Eye (tissue), 1 donor: ENCODE measurements around the gene MAGEB3.
"Not testable (repeated sequence)": the region's sequence is repeated elsewhere in the genome, so short reads cannot be mapped to it uniquely, and the experiment has no call there.

Experiments
- DNase-seq: peaks from one replicate; pipeline ENCODE4 v3.0.0-alpha.2; 2015

The MAGEB3 gene, protein sequence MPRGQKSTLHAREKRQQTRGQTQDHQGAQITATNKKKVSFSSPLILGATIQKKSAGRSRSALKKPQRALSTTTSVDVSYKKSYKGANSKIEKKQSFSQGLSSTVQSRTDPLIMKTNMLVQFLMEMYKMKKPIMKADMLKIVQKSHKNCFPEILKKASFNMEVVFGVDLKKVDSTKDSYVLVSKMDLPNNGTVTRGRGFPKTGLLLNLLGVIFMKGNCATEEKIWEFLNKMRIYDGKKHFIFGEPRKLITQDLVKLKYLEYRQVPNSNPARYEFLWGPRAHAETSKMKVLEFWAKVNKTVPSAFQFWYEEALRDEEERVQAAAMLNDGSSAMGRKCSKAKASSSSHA

DNA sequence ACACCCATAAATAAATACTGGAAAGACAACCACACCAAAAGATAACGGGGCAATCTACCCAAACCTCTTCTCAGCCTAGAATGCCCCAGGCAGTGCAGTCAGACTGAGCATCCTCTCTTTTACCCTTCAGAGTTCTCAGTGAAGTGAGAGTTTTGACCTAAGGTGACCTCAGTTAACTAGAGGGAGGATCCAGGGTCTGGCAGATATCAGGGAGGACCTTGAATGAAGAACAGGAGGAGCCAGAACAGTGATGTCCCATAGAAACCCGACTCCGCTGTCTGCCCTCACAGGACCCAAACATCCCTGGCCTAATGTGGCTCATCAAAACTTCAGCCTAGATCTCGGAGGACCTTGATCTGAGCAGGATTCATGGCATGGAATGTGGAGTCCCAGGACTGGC, at the start of gene MAGEB3:
MAGEB3 (plus strand) TSS at position 263 of the 400 bp plus-strand sequence. CDS start 5,268 bp downstream, outside the sequence.
- no peak for DNase-seq

- no peak for DNase-seq
Measured at GRCh38 chrX:30181353-30181752, 49.1 kb upstream of the MAGEB3 start.

DNA sequence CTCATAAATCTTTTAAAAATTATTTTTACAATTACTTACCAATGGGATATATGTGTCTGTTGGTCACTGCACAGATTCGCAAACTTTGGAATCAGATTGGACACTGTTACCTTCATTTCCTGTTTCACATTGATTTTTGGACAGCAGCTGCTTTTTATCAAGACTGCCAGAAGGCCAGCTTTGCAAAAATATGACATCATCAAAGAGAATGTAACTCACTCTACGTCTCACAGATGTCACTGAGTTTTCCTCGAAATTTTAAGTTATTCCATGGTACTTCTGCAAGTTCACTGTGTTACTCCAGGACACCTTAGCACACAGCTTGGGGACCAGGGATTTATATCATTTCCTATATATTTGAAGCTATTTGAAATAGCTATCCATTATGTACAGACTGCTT, 46.9 kb upstream of the MAGEB3 start:
- no peak for DNase-seq

- DNase-seq = no peak
Measured at GRCh38 chrX:30190426-30190825, 40.0 kb upstream of the MAGEB3 start.

- DNase-seq = not testable (repeated sequence)
Measured at GRCh38 chrX:30193910-30194309, 36.5 kb upstream of the MAGEB3 start.

GRCh38 chrX:30196322-30196721, 34.1 kb upstream of the MAGEB3 start:
- DNase-seq = peak; percentile 5

DNA sequence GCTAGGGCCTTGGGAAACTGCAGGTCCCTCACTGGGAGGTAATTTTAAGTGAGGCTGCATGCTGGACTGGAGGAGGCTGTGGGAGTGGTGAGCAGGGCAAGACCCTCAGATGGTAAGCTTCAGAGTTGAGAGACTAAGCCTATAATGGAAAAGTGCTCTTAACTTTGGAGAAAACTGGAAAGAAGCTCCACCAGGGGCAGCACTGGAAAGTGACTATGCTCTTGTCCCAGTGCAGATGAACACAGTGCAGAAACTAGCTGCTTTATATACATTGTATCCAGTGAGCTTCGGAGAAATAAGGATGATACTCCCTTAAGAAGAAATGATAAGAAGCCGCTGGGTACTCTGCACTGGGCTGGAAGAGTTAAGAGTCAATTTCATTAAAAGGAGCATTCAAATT, 18.3 kb upstream of the MAGEB3 start:
- DNase-seq = no peak

DNA sequence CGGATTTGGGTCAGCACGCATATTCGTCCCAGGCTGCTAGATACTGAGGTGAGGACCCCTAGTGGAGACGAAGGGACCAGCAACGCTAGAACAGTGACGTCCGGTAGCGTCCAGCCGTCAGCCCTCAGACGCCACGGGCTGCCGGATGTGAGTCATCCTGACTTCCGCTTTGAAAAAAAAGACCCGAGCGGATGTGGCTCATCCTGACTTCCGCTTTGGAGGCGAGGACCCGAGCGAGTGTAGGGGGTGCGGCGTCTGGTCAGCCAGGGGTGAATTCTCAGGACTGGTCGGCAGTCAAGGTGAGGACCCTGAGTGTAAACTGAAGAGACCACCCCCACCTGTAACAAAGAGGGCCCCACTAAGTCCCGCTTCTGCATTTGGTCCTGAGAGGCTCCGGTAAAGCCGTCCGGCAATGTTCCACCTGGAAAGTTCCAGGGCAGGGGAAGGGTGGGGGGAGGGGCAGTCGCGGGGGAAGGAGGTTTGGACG, 15.1 kb upstream of the MAGEB3 start, which contains the start of gene MAGEB2:
MAGEB2 (plus strand) TSS at position 207 of the 487 bp plus-strand sequence. CDS start 3,018 bp downstream, outside the sequence.
- DNase-seq = no peak

DNA sequence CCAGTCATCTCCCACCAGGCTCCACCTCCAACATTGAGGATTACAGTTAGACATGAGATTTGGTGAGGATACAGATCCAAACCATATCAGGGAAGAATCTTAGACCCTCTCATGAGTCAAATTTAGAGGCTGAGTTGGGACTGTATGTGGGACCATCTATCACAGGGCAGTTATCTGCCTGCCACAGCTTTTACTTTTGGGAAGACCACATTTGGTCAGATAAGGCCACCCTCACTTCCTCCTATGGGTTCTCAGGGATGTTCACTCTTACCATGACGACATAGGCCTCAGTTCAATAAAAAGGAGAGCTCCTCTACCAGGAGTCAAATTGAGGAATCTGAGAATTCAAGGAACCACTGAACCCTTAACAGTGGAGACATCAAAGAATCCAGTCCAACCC, 13.0 kb upstream of the MAGEB3 start:
- no peak for DNase-seq

DNA sequence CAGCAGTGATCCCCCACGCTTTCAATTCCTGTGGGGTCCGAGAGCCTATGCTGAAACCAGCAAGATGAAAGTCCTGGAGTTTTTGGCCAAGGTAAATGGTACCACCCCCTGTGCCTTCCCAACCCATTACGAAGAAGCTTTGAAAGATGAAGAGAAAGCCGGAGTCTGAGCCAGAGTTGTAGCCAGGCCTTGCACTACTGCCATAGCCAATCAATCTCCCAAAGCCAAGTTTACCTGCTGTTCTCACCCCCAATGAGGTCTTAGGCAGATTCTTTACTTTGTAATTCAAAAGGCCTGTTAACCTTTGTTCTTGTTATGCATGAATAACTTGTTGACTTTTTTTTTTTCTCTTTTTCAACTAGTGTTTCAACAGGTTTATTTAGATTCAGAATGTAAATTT, 11.1 kb upstream of the MAGEB3 start:
- no peak for DNase-seq

- DNase-seq = no peak
Measured at GRCh38 chrX:30220661-30221060, 9.8 kb upstream of the MAGEB3 start.

GRCh38 chrX:30224536-30224935, 5.9 kb upstream of the MAGEB3 start:
- DNase-seq = no peak

GRCh38 chrX:30228526-30228925, 1.9 kb upstream of the MAGEB3 start:
- peak; percentile 17 for DNase-seq

DNA sequence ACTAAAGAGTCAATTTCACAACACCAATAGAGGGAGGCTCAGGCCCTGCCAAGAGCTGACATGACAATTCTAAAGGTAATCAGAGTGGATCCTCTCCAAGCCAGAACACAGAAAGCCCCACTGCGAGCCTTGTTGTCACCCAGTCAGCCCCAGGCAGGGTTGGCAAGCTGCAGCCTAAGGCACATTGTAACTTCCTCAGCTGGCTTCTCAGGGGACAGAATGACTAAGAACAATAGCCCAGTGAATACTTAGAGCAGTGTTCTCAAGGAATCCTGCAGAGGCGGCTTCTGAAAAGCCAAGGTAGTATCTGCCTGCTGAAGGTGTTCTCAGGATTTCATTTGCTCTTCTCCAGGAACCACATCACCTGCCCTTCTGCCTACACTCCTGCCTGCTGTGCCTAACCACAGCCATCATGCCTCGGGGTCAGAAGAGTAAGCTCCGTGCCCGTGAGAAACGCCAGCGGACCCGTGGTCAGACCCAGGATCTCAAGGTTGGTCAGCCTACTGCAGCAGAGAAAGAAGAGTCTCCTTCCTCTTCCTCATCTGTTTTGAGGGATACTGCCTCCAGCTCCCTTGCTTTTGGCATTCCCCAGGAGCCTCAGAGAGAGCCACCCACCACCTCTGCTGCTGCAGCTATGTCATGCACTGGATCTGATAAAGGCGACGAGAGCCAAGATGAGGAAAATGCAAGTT, 11.4 kb downstream of the MAGEB3 start, which contains the start of gene MAGEB4:
MAGEB4 (plus strand) TSS at position 277 of the 692 bp plus-strand sequence; CDS start at position 413, 136 bp downstream.
- DNase-seq = no peak

DNA sequence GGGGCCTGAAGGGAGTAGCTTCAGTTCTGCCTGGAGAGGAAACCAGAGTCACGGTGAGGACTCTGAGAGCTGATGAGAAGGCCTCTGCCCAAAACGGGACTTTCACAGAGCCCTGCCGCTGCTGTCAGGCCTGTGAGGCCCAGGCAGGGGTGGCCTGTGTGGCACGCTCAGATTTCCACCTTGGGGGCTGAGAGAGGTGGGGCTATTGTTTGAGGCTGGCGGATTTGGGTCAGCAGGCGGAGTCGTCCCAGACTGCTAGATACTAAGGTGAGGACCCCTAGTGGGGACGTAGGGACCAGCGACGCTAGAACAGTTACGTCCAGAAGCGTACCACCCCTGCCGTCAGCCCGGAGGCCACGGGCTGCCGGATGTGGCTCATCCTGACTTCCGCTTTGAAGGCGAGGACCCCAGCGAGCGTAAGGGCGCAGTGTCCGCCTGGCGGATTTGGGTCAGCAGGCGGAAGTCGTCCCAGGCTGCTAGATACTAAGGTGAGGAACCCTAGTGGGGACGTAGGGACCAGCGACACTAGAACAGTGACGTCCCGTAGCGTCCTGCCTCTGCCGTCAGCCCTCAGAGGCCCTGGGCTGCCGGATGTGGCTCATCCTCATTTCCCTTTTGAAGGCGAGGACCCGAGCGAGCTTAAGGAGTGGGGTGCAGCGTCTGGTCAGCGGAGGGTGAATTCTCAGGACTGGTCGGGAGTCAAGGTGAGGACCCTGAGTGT, 16.5 kb downstream of the MAGEB3 start, which contains the start of gene MAGEB1:
MAGEB1 (plus strand) TSS at position 378 of the 721 bp plus-strand sequence. CDS start 3,348 bp downstream, outside the sequence.
- DNase-seq = no peak

GRCh38 chrX:30248854-30249253, 18.4 kb downstream of the MAGEB3 start:
- no peak for DNase-seq

GRCh38 chrX:30253257-30253656, 22.8 kb downstream of the MAGEB3 start:
- DNase-seq = no peak

DNA sequence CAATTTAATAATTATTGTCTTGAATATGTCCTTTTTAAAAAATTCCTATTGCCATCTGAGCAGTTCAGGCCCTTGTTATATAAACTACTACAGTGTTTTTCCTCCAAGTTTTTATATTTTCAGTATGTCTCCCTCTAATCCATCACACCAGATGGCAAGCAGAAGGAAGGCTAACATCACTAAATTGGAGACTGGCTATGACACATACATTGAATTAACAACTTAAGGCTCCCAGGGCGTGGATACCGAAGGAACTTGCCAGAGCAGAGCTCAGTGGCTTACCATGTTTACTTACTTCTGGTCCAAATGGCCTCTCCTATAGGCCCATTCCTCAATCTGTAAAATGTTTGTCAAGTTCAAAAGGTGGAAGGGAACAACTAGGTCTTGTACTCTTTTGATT, 29.5 kb downstream of the MAGEB3 start:
- no peak for DNase-seq

- DNase-seq = no peak
Measured at GRCh38 chrX:30261012-30261411, 30.6 kb downstream of the MAGEB3 start.

- DNase-seq = no peak
Measured at GRCh38 chrX:30262763-30263162, 32.3 kb downstream of the MAGEB3 start.

- no peak for DNase-seq
Measured at GRCh38 chrX:30270639-30271038, 40.2 kb downstream of the MAGEB3 start.

- peak; percentile 4 for DNase-seq
Measured at GRCh38 chrX:30275498-30275897, 45.0 kb downstream of the MAGEB3 start.

DNA sequence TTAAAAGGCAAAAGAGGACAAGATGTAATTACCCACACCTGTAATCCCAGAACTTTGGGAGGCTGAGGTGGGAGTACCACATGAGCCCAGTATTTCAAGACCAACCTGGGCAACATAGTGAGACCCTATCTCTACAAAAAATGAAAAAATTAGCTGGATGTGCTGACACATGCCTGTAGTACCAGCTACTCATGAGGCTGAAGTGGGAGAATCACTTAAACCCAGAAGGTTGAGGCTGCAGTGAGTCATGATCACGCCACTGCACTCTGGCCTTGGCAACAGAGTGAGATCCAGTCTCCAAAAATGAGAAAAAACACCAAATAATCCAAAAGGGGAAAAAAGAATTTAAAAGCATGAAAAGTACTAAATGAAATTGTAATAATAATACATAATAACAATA, 47.9 kb downstream of the MAGEB3 start:
- DNase-seq = no peak
